Occipital lobe (tissue), 2 donors: ENCODE data around the gene CAPN11. TPM values are rescaled to one million over a fixed set of nuclear protein-coding genes. Genes with fewer than 3 reads are reported as not detected.
A peak's percentile ranks its signal among the peaks of the same experiment; 100 is the strongest.

ENCODE experiments used
- DNase-seq: peaks from one replicate; lab custom pipeline; 2025; lab: John Stamatoyannopoulos, UW
- total RNA-seq: library from RNA; depleted of rRNA; stranded (reverse); fragments of >200 nt; gene quantifications from one replicate; pipeline ENCODE4 v1.2.3, GENCODE V29; 2014

Gene CAPN11
- total RNA-seq, 1 donor from 2014 or later: not detected

GRCh38 chr6:44154067-44154466 is 4.6 kb upstream of the CAPN11 start:
- no peak for DNase-seq

GRCh38 chr6:44156494-44157151 is 2.0 kb upstream of the CAPN11 start:
- no peak for DNase-seq

GRCh38 chr6:44157152-44157521 is 1.5 kb upstream of the CAPN11 start:
- DNase-seq: no peak

- DNase-seq: no peak
These were observed 3.3 kb downstream of the CAPN11 start for GRCh38 chr6:44161997-44162338.

GRCh38 chr6:44162876-44163625 is 4.4 kb downstream of the CAPN11 start:
- no peak for DNase-seq

GRCh38 chr6:44166116-44166515 is 7.5 kb downstream of the CAPN11 start:
- no peak for DNase-seq

GRCh38 chr6:44166591-44167184 is 8.1 kb downstream of the CAPN11 start:
- no peak for DNase-seq

- DNase-seq: no peak
These were observed 8.9 kb downstream of the CAPN11 start for GRCh38 chr6:44167567-44167966.

- DNase-seq: no peak
These were observed 10.5 kb downstream of the CAPN11 start for GRCh38 chr6:44169154-44169553.

GRCh38 chr6:44169886-44170570 is 11.4 kb downstream of the CAPN11 start:
- DNase-seq: no peak

- no peak for DNase-seq
These were observed 13.4 kb downstream of the CAPN11 start for GRCh38 chr6:44171899-44172546.

- DNase-seq: peak; percentile 59
These were observed 14.3 kb downstream of the CAPN11 start for GRCh38 chr6:44172731-44173500.

GRCh38 chr6:44176130-44176761 is 17.6 kb downstream of the CAPN11 start:
- no peak for DNase-seq

- DNase-seq: no peak
These were observed 18.3 kb downstream of the CAPN11 start for GRCh38 chr6:44176762-44177509.

GRCh38 chr6:44177691-44178423 is 19.2 kb downstream of the CAPN11 start:
- no peak for DNase-seq

- no peak for DNase-seq
These were observed 19.9 kb downstream of the CAPN11 start for GRCh38 chr6:44178424-44179071.

- no peak for DNase-seq
These were observed 20.5 kb downstream of the CAPN11 start for GRCh38 chr6:44179072-44179536.

- DNase-seq: no peak
These were observed 21.0 kb downstream of the CAPN11 start for GRCh38 chr6:44179648-44180047.
